GM10248 (cell line): ENCODE measurements around the gene MANF.
"Not testable (repeated sequence)": the region's sequence is repeated elsewhere in the genome, so short reads cannot be mapped to it uniquely, and the experiment has no call there.

Experiments used
- CTCF ChIA-PET: fragments of 300-600 bp; sonication (Branson Sonifier 250); formaldehyde crosslinking; extraction: SDS; loops from one replicate; lab custom pipeline; 2021; ENCODE audit warnings: antibody characterized with exemption; lab: Yijun Ruan, JAX
- POLR2A ChIA-PET: fragments of 350-650 bp; sonication (Branson Sonifier 250); formaldehyde crosslinking; extraction: SDS; loops from one replicate; lab custom pipeline; 2020; ENCODE audit warnings: antibody characterized with exemption; lab: Yijun Ruan, JAX
- DNase-seq: peaks from one replicate; pipeline ENCODE4 v3.0.0; 2012; ENCODE audit errors: extremely low spot score
- TF ChIP-seq, protein P1 (sequence below): IDR thresholded peaks from 2 replicates; pipeline ENCODE4 v1.5.1; 2012; ENCODE audit warnings: mild to moderate bottlenecking, low read depth; ENCODE audit errors: extremely low read depth, missing control alignments, control extremely low read depth

MANF gene

DNA sequence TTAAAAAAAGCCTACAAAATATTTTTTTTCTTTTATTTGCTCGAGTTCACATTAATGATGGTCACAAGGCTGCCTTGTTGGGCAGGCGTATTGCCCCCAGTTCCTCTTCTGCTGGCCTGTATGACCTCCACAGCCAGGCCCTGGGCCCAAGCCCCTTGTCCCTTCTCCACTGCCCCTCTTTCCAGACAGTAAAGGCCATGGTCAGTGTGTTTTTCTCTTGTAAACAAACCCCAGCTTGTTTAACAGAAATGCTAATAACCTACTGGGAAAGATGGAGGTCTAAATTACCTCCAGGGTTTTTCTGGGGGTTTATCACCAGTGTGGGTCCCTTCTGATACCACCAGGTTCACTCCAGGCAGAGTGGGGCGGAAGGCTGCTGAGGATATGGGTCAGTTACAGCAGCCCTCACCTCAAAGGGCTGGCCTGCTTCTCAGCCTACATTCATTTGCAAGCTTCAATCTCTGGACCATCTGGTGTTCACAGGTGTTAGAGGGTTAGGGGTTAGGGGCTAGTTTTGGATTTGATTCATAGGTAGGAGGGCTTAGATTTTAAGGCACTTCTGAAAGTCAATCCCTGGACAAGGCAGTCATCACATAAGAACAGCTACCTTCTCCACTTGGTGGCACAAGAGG lies 2.0 kb upstream of the MANF start:
- CTCF ChIA-PET, result interaction anchor here (0.7 to 2.5 kb wide), 3 partner anchors 287 to 767 kb away, joined by 3 to 10 read pairs (median 5); no protein-coding TSS in a partner anchor
- POLR2A ChIA-PET, result no interaction called here
- no peak for DNase-seq
- TF ChIP-seq, protein P1, sequence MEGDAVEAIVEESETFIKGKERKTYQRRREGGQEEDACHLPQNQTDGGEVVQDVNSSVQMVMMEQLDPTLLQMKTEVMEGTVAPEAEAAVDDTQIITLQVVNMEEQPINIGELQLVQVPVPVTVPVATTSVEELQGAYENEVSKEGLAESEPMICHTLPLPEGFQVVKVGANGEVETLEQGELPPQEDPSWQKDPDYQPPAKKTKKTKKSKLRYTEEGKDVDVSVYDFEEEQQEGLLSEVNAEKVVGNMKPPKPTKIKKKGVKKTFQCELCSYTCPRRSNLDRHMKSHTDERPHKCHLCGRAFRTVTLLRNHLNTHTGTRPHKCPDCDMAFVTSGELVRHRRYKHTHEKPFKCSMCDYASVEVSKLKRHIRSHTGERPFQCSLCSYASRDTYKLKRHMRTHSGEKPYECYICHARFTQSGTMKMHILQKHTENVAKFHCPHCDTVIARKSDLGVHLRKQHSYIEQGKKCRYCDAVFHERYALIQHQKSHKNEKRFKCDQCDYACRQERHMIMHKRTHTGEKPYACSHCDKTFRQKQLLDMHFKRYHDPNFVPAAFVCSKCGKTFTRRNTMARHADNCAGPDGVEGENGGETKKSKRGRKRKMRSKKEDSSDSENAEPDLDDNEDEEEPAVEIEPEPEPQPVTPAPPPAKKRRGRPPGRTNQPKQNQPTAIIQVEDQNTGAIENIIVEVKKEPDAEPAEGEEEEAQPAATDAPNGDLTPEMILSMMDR, result no peak

DNA sequence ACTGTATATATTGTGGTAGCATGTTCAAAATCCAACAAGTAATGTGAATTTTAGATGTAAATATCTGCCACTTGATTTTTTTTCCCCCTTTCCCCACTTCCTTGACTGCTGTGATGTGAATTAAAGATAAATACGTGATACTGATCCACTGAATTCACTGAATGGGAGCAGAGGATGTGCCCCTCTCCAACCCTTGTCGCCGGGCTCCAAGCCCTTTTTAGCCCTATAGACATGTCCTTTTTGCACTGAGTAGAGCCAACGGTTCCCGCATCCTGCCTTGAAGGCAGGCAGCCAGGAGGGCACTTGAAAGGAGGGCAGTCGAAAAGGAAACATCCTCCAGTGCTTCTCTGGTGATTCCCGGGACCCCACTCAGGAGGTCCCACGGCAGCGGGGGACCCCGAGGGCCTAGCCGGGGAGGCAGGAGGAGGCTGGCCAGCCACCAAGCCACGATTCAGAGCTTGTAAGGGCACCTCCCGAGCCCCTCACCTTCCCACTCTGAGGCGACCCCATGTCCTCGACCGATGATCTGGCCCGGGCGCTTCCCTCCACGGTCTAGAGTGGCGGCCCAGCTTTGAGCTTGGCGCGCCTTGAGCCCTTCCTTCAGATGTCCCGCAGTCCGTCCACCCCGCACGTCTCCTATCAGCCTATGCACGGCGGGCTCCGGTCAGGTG lies 901 bp upstream of the MANF start:
- CTCF ChIA-PET, result interaction anchor here (1.1 to 7.5 kb wide), 4 partner anchors 117 to 768 kb away, joined by 4 to 71 read pairs (median 8); no protein-coding TSS in a partner anchor
- TF ChIP-seq, protein P1, result no peak
- POLR2A ChIA-PET, result interaction anchor here (1.8 kb wide), 1 partner anchor 12 kb away, joined by 4 read pairs; no protein-coding TSS in a partner anchor

DNA sequence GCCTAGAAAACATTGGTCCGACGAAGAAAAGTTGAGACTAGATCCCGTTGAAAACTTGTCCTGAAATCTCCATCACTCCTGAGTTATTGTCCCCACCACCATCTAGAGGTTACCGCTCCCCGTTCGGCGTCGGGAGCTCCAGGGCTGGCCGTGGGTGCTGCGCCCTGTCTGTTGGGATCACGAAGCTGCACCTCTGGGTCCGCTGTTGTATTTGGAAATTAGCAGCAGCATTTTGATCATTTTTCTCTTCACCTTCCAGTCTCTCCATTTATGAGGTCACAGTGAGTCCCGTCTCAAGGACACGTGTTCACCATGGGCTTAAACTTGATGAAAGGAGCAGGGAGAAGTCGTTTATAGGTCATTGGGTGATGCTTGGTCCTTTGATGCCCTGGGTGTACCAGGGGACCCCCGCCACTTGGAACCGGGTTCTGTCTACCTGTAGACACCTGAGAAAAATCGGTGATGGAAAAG lies 565 bp downstream of the MANF start:
- ChIA-PET CTCF (interaction anchor here (0.6 to 7.5 kb wide), 9 partner anchors 14 to 770 kb away, joined by 3 to 73 read pairs (median 4); partner anchors contain the start of gene TEX264), POLR2A (interaction anchor here (0.8 to 1.8 kb wide), 5 partner anchors 8 to 817 kb away, joined by 3 to 9 read pairs (median 4); partner anchors contain the start of genes CISH, DCAF1 and HEMK1)
- TF ChIP-seq, protein P1, result no peak
- no peak for DNase-seq

More for the DNA sequence above, 901 bp upstream of the MANF start:
- DNase-seq, result peak; percentile 48

DNA sequence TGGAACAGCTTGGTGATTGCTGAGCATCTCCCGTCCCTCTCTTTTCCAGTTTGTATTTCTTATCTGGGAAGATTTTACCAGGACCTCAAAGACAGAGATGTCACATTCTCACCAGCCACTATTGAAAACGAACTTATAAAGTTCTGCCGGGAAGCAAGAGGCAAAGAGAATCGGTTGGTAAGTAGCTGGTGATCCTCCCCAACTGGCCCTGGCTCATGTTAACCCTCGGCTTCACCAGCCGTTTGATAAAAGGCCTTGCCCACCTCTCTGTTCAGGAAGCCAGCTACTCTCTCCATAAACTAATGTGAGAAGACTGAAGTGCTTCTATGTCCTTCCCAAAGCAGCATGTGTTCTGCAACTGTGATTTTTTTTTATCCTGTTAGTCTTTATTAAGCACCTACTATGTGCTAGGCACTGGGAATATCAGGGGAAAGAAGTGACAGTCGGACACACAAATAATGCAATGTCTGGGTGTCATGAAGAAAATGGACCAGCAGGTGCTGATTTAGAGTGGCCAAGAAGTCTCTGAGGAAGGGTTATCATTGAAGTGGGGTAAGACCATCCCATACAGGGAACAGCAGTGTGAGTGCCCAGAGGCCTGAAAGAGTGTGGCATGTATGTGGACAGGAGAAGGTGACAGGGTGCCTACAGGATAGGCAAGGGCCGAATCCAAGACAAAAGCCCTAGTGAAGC lies 1.2 kb downstream of the MANF start:
- CTCF ChIA-PET, result interaction anchor here (0.6 to 7.5 kb wide), 7 partner anchors 11 to 770 kb away, joined by 3 to 73 read pairs (median 3); partner anchors contain the start of gene TEX264
- POLR2A ChIA-PET, result interaction anchor here (1.2 to 1.8 kb wide), 3 partner anchors 8 to 113 kb away, joined by 4 to 9 read pairs (median 5); partner anchors contain the start of gene DCAF1
- DNase-seq, result no peak
- TF ChIP-seq, protein P1, result no peak

DNA sequence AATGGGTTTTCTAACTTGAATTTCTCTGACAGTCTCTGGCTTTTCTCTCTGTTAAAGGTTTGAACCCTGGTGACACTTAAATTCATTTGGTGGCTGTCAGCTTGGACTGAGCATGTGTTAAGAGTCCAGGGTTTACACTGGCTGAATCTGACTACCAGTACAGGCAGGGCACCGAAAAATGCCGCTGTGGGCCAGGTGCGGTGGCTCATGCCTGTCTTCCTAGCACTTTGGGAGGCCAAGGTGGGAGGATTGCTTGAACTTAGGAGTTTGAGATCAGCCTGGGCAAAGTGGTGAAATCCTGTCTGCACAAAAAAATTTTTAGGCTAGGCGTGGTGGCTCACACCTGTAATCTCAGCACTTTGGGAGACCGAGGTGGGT lies 1.8 kb downstream of the MANF start:
- POLR2A ChIA-PET, result no interaction called here
- no peak for DNase-seq
- CTCF ChIA-PET, result interaction anchor here (1.1 to 7.5 kb wide), 5 partner anchors 11 to 771 kb away, joined by 3 to 73 read pairs (median 30); partner anchors contain the start of genes DCAF1, MAPKAPK3 and TEX264
- TF ChIP-seq, protein P1, result no peak

DNA sequence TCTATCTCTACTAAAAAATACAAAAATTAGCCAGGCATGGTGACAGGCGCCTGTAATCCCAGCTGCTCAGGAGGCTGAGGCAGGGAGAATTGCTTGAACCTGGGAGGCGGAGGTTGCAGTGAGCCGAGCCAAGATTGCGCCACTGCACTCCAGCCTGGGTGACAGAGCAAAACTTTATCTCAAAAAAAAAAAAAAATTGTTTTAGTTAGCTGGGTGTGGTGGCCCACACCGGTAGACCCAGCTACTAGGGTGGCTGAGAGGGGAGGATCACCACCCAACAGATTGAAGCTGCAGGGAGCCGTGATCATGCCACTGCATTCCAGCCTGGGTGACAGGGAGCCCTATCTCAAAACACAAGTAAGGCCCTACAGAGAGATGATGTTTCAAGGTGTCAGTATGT lies 2.2 kb downstream of the MANF start:
- CTCF ChIA-PET, result interaction anchor here (1.1 to 7.5 kb wide), 6 partner anchors 10 to 771 kb away, joined by 3 to 73 read pairs (median 30); partner anchors contain the start of genes DCAF1, MAPKAPK3 and TEX264
- POLR2A ChIA-PET, DNase-seq: not testable (repeated sequence)
